ENCODE results near the gene CLEC18B. TPM values are rescaled to one million over a fixed set of nuclear protein-coding genes. Genes with fewer than 3 reads are reported as not detected.

CLEC18B gene
- total RNA-seq, 1 donor: not detected

GRCh38 chr16:74455213-74455612 is 33.9 kb upstream of the CLEC18B start:
- peak; percentile 78 for DNase-seq (ENCODE audit: low read depth)
- TF ChIP-seq, protein P1, sequence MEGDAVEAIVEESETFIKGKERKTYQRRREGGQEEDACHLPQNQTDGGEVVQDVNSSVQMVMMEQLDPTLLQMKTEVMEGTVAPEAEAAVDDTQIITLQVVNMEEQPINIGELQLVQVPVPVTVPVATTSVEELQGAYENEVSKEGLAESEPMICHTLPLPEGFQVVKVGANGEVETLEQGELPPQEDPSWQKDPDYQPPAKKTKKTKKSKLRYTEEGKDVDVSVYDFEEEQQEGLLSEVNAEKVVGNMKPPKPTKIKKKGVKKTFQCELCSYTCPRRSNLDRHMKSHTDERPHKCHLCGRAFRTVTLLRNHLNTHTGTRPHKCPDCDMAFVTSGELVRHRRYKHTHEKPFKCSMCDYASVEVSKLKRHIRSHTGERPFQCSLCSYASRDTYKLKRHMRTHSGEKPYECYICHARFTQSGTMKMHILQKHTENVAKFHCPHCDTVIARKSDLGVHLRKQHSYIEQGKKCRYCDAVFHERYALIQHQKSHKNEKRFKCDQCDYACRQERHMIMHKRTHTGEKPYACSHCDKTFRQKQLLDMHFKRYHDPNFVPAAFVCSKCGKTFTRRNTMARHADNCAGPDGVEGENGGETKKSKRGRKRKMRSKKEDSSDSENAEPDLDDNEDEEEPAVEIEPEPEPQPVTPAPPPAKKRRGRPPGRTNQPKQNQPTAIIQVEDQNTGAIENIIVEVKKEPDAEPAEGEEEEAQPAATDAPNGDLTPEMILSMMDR (IDR thresholded peaks at IDR 0.05; ENCODE audit: insufficient read depth, low read depth, low read length): no peak
- H3K4me3 ChIP-seq (ENCODE audit: low read depth, low read length): no peak overlapping the region

DNA sequence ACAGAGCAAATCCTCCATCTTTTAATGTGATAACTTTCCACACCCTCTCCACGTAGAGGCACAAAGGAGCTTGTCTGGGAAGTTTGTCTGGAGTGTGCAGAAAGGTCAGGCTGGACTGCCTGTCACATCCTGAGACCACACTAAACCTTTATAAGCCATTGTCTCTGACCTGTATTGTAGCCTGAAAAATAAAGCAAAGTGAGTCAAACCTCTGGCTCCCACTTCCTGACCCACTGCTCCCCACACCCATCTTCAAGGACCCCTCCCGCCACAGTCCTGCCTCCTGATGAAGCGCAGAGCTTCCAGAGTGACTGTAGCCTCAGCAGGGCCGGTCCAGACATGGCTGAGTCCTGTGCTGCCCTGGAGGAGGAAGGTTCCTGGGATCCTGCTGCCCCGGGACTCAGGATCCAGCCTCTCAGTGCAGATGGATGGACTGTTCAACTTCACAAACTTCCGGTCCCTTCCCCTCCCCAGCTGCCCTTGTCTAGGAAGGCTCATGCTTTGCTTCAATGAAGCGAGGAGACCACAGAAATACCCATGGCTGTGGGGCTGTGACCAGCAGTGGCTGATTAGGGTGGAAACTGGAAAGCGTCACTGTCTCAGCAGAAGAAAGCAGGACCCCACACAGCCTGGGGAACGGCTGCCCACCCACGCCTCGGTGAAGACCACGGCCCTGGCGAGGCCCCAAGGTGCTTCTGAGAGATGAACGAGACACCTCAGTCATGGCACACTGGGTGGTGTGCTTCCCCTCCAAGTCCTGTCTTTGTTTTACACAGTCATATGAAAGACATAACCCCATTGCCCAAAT is 30.9 kb upstream of the CLEC18B start:
- no peak for DNase-seq (ENCODE audit: low read depth)
- no peak overlapping the region for H3K4me3 ChIP-seq (ENCODE audit: low read depth, low read length)
- TF ChIP-seq, protein P1 (IDR thresholded peaks at IDR 0.05; ENCODE audit: insufficient read depth, low read depth, low read length): no peak

GRCh38 chr16:74450967-74451760 is 29.9 kb upstream of the CLEC18B start:
- no peak overlapping the region for H3K4me3 ChIP-seq (ENCODE audit: low read depth, low read length)

GRCh38 chr16:74450236-74450635 is 29.0 kb upstream of the CLEC18B start:
- no peak overlapping the region for H3K4me3 ChIP-seq (ENCODE audit: low read depth, low read length)
- no peak for DNase-seq (ENCODE audit: low read depth)
- TF ChIP-seq, protein P1 (IDR thresholded peaks at IDR 0.05; ENCODE audit: insufficient read depth, low read depth, low read length): no peak

More at GRCh38 chr16:74450967-74451760, 29.9 kb upstream of the CLEC18B start:
- TF ChIP-seq, protein P1 (IDR thresholded peaks at IDR 0.05; ENCODE audit: insufficient read depth, low read depth, low read length): no peak
- no peak for DNase-seq (ENCODE audit: low read depth)

DNA sequence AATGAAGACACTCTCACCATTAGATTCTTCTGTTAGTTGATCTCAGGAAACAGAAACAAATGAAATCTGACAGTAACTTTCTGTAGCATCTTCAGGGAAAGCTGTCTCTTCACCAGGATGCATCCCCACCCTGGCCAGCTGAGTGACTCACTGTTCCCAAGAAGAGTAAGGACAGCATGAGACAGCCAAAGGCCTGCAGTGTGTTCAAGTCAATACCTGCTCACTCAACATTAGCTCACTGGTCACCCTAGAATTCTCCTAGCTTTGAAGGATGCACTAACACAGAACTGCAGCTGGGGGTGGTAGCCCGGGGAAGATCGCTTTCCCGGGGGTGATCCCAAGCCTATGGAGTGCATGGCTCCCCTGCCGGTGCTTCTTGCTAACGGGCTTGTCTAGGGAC is 28.2 kb upstream of the CLEC18B start:
- TF ChIP-seq, protein P1 (IDR thresholded peaks at IDR 0.05; ENCODE audit: insufficient read depth, low read depth, low read length): peak; percentile 18
- H3K4me3 ChIP-seq (ENCODE audit: low read depth, low read length): no peak overlapping the region
- no peak for DNase-seq (ENCODE audit: low read depth)

DNA sequence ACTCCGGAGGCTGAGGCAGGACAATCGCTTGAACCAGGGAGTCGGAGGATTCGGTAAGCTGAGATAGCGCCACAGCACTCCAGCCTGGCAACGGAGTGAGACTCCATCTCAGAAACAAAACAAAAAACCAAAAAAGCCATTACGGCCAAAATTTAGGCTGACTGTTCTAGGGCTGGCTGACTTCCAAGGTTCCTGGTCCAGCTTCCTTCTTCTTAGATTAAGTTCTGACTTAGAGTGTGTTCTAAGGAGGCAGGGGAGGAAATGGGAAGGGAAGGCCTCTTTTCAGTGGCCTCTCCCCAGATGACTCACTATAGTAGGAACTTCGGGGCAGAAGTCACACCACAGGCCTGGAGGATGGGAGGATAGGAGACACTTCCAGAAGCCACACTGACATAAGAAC is 27.7 kb upstream of the CLEC18B start:
- H3K4me3 ChIP-seq (ENCODE audit: low read depth, low read length): no peak overlapping the region
- DNase-seq (ENCODE audit: low read depth): peak; percentile 97
- TF ChIP-seq, protein P1 (IDR thresholded peaks at IDR 0.05; ENCODE audit: insufficient read depth, low read depth, low read length): no peak

Measured in fibroblast of villous mesenchyme (primary cell).